NCI-H510A treated with DMSO at 0.1 percent for 48 hours (cell line): ENCODE results near the gene BOC.
"Not testable (repeated sequence)": the region's sequence is repeated elsewhere in the genome, so short reads cannot be mapped to it uniquely, and the experiment has no call there.

Experiments used
- DNase-seq: peaks from one replicate; lab custom pipeline; 2025; lab: John Stamatoyannopoulos, UW

The BOC gene

GRCh38 chr3:113211330-113212149 is at the start of gene BOC:
Gene BOC, plus strand, starts transcription at chr3:113211557. Its CDS starts 38,246 bp downstream, at chr3:113249803.
- DNase-seq = no peak

GRCh38 chr3:113161661-113162060 is 49.7 kb upstream of the BOC start:
- no peak for DNase-seq

GRCh38 chr3:113163152-113163551 is 48.2 kb upstream of the BOC start:
- no peak for DNase-seq

- no peak for DNase-seq
Observed at GRCh38 chr3:113165841-113166240, 45.5 kb upstream of the BOC start.

GRCh38 chr3:113166357-113166718 is 45.0 kb upstream of the BOC start:
- DNase-seq = no peak

GRCh38 chr3:113166719-113167492 is 44.5 kb upstream of the BOC start:
- peak; percentile 61 for DNase-seq

GRCh38 chr3:113167825-113168801 is 43.2 kb upstream of the BOC start:
- DNase-seq = peak; percentile 8

- DNase-seq = no peak
Observed at GRCh38 chr3:113169891-113170452, 41.4 kb upstream of the BOC start.

- no peak for DNase-seq
Observed at GRCh38 chr3:113170771-113171170, 40.6 kb upstream of the BOC start.

- not testable (repeated sequence) for DNase-seq
Observed at GRCh38 chr3:113171675-113172300, 39.6 kb upstream of the BOC start.

- DNase-seq = no peak
Observed at GRCh38 chr3:113173102-113173501, 38.3 kb upstream of the BOC start.

- DNase-seq = no peak
Observed at GRCh38 chr3:113174304-113174703, 37.1 kb upstream of the BOC start.

- DNase-seq = no peak
Observed at GRCh38 chr3:113174801-113175485, 36.4 kb upstream of the BOC start.

GRCh38 chr3:113177526-113177925 is 33.8 kb upstream of the BOC start:
- no peak for DNase-seq

- no peak for DNase-seq
Observed at GRCh38 chr3:113179235-113179824, 32.0 kb upstream of the BOC start.

GRCh38 chr3:113183748-113184661 is 27.4 kb upstream of the BOC start:
- no peak for DNase-seq

- no peak for DNase-seq
Observed at GRCh38 chr3:113185194-113185835, 26.0 kb upstream of the BOC start.

- no peak for DNase-seq
Observed at GRCh38 chr3:113186566-113186965, 24.8 kb upstream of the BOC start.

GRCh38 chr3:113193288-113193687 is 18.1 kb upstream of the BOC start:
- DNase-seq = no peak
